Panc1 (cell line): ENCODE results near the gene GRIK4. TPM values are rescaled to one million over a fixed set of nuclear protein-coding genes. Genes with fewer than 3 reads are reported as not detected.

Source experiments
- ATAC-seq: fragments of 200-7000 bp; cut with Tn5 transposase; 2 replicates; pipeline ENCODE4 v1.9.1; 2020; ENCODE audit warnings: mild to moderate bottlenecking, moderate library complexity
- BruUV-seq: library from RNA; stranded (reverse); fragments of 400-500 nt; replicated peaks from 2 replicates; lab custom pipeline; 2021; lab: Mats Ljungman, UMichigan
- CTCF ChIA-PET: fragments of 300-600 bp; sonication (Branson Sonifier 250); formaldehyde crosslinking; loops from one replicate; lab custom pipeline; 2022; ENCODE audit warnings: antibody characterized with exemption; lab: Charles Lee
- POLR2A ChIA-PET: fragments of 300-600 bp; sonication (Branson Sonifier 250); formaldehyde crosslinking; loops from one replicate; lab custom pipeline; 2022; ENCODE audit warnings: antibody characterized with exemption; lab: Charles Lee
- DNase-seq: peaks from one replicate; pipeline ENCODE4 v3.0.0-alpha.2; 2010; ENCODE audit warnings: low read depth, low spot score
- H3K27ac ChIP-seq: 2 replicates; pipeline ENCODE4 v1.5.1; 2011; ENCODE audit warnings: mild to moderate bottlenecking, low read length, inconsistent platforms
- H3K27me3 ChIP-seq: fragments of 200-500 bp; sonication (Bioruptor generic); 2 replicates; pipeline ENCODE4 v1.6.0; 2014; ENCODE audit warnings: low read length, inconsistent platforms; ENCODE audit not compliant: control insufficient read depth, insufficient read depth
- H3K36me3 ChIP-seq: fragments of 200-500 bp; sonication (Bioruptor generic); 2 replicates; pipeline ENCODE4 v1.5.1; 2014; ENCODE audit warnings: inconsistent platforms, mild to moderate bottlenecking, low read length, moderate library complexity; ENCODE audit not compliant: control insufficient read depth, insufficient read depth
- H3K4me1 ChIP-seq: 2 replicates; pipeline ENCODE4 v1.5.1; 2011; ENCODE audit warnings: inconsistent platforms, mild to moderate bottlenecking, low read length, moderate library complexity; ENCODE audit not compliant: control insufficient read depth, insufficient read depth
- H3K4me3 ChIP-seq, 2 experiments: 2 replicates each; pipeline ENCODE4 v1.5.1; 2011 to 2012; ENCODE audit warnings: low read depth in 2 of 2, low read length in 2 of 2, mild to moderate bottlenecking in 2 of 2, inconsistent platforms in 1 of 2, moderate library complexity in 1 of 2
- H3K9me3 ChIP-seq: fragments of 200-500 bp; sonication (Bioruptor generic); 2 replicates; pipeline ENCODE4 v1.5.1; 2014; ENCODE audit warnings: low read depth, mild to moderate bottlenecking, inconsistent platforms, low read length, moderate library complexity; ENCODE audit not compliant: control insufficient read depth, insufficient read depth
- CTCF ChIP-seq: fragments of 450-650 bp; IDR thresholded peaks from 2 replicates; pipeline ENCODE4 v1.5.1; 2017; ENCODE audit warnings: mild to moderate bottlenecking
- POLR2AphosphoS5 ChIP-seq: IDR thresholded peaks from 2 replicates; pipeline ENCODE4 v1.6.1; 2012; ENCODE audit warnings: mild to moderate bottlenecking, low read depth, low read length, moderate library complexity
- REST ChIP-seq, 2 experiments: IDR thresholded peaks; 2 replicates each; pipeline ENCODE4 v1.6.1; 2011 to 2012; ENCODE audit warnings: low read depth in 2 of 2, control low read depth in 1 of 2, low read length in 1 of 2, mild to moderate bottlenecking in 1 of 2, moderate library complexity in 1 of 2; ENCODE audit not compliant: insufficient read depth in 1 of 2
- TCF7L2 ChIP-seq: IDR thresholded peaks from 2 replicates; pipeline ENCODE4 v1.6.1; 2011; ENCODE audit warnings: mild to moderate bottlenecking, low read depth, low read length, inconsistent platforms
- in situ Hi-C: cut with HindIII; loops from 2 replicates; pipeline ENCODE4 v1.10.0; 2016; ENCODE audit warnings: low sequenced_read_pairs, low pct_unique_long_range_greater_than_20kb
- intact Hi-C: fragments of 100-400 bp; cut with micrococcal nuclease; formaldehyde crosslinking; loops from one replicate; pipeline ENCODE4 v1.10.0; 2022; ENCODE audit not compliant: unreplicated experiment
- total RNA-seq: library from RNA; stranded (reverse); gene quantifications from one replicate; pipeline ENCODE4 v1.2.1, GENCODE V29; 2021; ENCODE audit not compliant: unreplicated experiment

Gene GRIK4
- total RNA-seq, 1 experiment from 2014 or later: 0.62 TPM

- in situ Hi-C loops (no loop called here), intact Hi-C loops (no loop called here)
- no peaks in the 10 kb centered on the region for H3K4me1 ChIP-seq
- H3K27me3 ChIP-seq: no peaks in the 10 kb centered on the region
- DNase-seq (no peak), ATAC-seq (no peak)
- ChIA-PET CTCF (interaction anchor here (0.9 kb wide), 1 partner anchor 162 kb away, joined by 3 read pairs; no protein-coding TSS in a partner anchor), POLR2A (no interaction called here)
- no peaks in the 10 kb centered on the region for H3K9me3 ChIP-seq
- TF ChIP-seq CTCF (peak; percentile 17; the same call in 1 of the 2 replicates), TCF7L2 (no peak)
- BruUV-seq: no TSS peak
- H3K36me3 ChIP-seq: no peaks in the 10 kb centered on the region
- H3K27ac ChIP-seq: no peak overlapping the region
- H3K4me3 ChIP-seq: no peak overlapping the region
These were observed 521.0 kb downstream of the GRIK4 start for GRCh38 chr11:121032546-121032945.

GRCh38 chr11:121033635-121034034 lies 522.1 kb downstream of the GRIK4 start:
- BruUV-seq: no TSS peak
- intact Hi-C loops: no loop called here
- Histone ChIP-seq H3K4me3 (no peak overlapping the region), H3K27ac (no peak overlapping the region), H3K4me1 (no peaks in the 10 kb centered on the region), H3K27me3 (no peaks in the 10 kb centered on the region), H3K9me3 (no peaks in the 10 kb centered on the region), H3K36me3 (no peaks in the 10 kb centered on the region)
- no peak for ATAC-seq
- TF ChIP-seq CTCF (no peak), REST (IDR thresholded peaks at IDR 0.05; ENCODE audit: insufficient read depth in 1 of 2, low read depth in 2 of 2, low read length in 1 of 2) (no peak), TCF7L2 (no peak), POLR2AphosphoS5 (no peak)
- in situ Hi-C loops: no loop called here
- POLR2A ChIA-PET: interaction anchor here (0.7 kb wide), 1 partner anchor 123 kb away, joined by 3 read pairs; no protein-coding TSS in a partner anchor
- DNase-seq: no peak
- CTCF ChIA-PET: no interaction called here
